Measurements from ENCODE around the gene RPL7L1.
"Not testable (repeated sequence)": the region's sequence is repeated elsewhere in the genome, so short reads cannot be mapped to it uniquely, and the experiment has no call there.

The RPL7L1 gene

DNA sequence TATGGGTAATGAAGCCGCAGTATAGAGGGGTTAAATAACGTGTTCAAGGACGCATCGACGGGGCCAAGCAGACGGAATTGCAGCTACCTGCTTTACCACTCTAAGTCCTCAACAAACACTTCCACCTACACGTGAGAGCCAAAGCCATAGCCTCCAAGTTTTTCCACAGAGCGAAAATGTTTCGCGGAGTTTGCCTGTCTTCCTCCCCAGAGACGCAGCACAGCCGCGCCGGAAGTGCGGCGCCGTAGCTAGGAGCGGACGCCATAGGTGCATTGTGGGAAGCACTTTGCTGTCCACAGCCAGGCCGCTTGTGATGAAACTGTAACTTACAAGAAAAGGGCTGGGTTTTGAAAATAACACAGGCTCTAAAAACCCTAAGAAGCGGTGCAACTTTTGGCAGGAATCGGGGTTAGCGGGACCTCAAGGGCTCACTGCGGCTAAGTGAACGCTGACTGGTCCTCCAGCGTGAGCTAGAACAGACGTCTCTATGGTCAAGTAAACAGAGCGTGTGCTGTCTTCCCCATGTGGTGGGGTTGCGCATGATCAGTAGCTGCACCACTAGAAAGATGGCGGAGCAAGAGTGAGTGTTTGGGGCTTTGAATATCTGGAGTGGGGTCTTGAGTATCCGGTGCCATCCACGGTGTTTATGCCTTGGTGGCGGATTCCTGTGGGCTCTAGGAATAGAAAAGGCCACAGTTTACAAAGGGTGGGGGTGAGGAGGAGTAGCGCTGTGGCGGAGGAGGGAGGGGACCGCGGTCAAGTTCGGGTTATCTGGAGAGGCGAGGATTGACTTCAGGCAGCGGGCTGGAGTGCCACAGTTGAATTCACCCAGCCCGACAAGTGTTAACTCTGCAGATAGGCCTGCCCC, at the start of gene RPL7L1:
TSS of gene RPL7L1 (plus strand) at position 245 of the 868 bp plus-strand sequence. CDS start at position 540, 295 bp downstream.
- FAIRE-seq (peak; percentile 96), DNase-seq (ENCODE audit: extremely low spot score, insufficient read length, low read depth) (peak; percentile 60)

DNA sequence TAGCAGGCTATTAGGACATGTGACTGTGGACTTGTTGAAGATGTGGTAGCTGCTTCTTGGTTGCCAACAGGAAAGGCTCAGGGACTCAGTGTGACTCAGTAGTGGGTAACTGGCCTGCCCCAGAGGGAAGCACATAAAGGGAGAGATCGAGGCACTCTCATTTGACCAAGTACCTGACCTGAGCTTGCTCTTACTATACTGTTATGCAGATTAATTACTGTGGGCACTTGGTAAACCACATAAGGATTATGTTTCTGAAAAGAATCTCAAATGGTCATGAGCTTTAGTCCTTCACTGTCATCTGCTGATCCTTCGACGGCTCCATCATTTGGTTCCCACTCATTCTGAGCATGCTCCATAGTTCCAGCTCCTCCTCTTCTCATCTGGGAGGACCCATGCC, 48.2 kb upstream of the RPL7L1 start:
- DNase-seq (ENCODE audit: extremely low spot score, insufficient read length, low read depth) (no peak), FAIRE-seq (no peak)

GRCh38 chr6:42834056-42834455, 45.4 kb upstream of the RPL7L1 start:
- FAIRE-seq (no peak), DNase-seq (ENCODE audit: extremely low spot score, insufficient read length, low read depth) (no peak)

- no peak for DNase-seq (ENCODE audit: extremely low spot score, insufficient read length, low read depth)
- no peak for FAIRE-seq
Measured at GRCh38 chr6:42841844-42842584, 37.4 kb upstream of the RPL7L1 start.

DNA sequence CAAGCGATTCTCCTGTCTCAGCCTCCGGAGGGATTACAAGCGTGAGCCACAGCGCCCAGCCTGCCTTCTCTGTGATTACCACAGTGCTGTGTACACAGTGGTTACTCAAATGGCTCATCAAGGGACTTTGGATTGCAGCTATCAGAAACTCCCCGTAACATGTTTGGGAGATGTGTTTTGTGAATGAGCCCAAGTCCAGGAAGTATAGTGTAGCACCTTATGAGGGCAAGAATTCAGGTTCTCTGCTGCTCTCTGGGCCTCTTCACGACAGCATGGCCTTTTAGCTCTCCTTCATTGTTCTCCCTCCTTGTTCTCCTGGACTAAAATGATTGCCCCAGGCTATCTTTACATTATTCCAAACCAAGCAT, 34.1 kb upstream of the RPL7L1 start:
- no peak for DNase-seq (ENCODE audit: extremely low spot score, insufficient read length, low read depth)

DNA sequence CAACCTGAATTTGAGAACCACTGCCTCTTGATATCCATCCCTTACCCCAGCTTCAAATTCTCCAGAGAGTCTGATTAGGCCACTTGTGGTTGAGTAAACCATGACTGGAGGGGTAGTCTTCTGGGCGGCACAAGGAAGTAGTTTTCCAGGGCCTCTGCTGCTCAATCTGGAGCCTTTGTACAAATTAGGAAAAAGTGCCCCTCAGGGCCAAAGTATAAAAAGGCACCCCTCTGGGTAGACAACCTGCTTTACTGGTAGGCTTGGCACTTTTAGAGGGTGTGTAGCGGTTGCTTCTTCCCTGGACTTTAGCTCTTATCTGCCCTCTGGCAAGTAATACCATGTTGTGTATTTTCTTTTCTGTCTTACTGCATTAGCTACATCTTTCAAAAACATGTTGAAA, 32.9 kb upstream of the RPL7L1 start:
- DNase-seq (ENCODE audit: extremely low spot score, insufficient read length, low read depth) (no peak), FAIRE-seq (no peak)

More for the DNA sequence above, 34.1 kb upstream of the RPL7L1 start:
- no peak for FAIRE-seq

GRCh38 chr6:42848700-42849099, 30.7 kb upstream of the RPL7L1 start:
- FAIRE-seq = no peak
- no peak for DNase-seq (ENCODE audit: extremely low spot score, insufficient read length, low read depth)

GRCh38 chr6:42851599-42851998, 27.8 kb upstream of the RPL7L1 start:
- no peak for FAIRE-seq
- no peak for DNase-seq (ENCODE audit: extremely low spot score, insufficient read length, low read depth)

- DNase-seq (ENCODE audit: extremely low spot score, insufficient read length, low read depth) (no peak), FAIRE-seq (no peak)
Measured at GRCh38 chr6:42860036-42860435, 19.4 kb upstream of the RPL7L1 start.

- FAIRE-seq = no peak
- DNase-seq (ENCODE audit: extremely low spot score, insufficient read length, low read depth) = no peak
Measured at GRCh38 chr6:42860481-42860880, 18.9 kb upstream of the RPL7L1 start.

DNA sequence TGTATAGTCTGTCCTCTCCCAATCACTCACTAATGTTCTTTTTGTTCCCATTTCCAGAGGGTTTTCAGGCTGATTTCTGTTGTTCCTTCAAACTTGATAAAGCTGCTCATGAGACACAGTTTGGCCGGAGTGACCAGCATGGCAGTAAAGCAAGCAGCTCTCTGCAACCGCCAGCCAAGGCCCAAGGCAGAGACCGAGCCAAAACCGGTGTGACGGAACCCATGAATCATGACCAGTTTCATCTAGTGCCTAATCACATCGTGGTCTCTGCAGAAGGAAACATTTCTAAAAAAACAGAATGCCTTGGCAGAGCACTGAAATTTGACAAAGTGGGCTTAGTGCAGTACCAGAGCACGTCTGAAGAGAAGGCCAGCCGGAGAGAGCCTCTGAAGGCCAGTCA, 14.8 kb upstream of the RPL7L1 start:
- FAIRE-seq (no peak), DNase-seq (ENCODE audit: extremely low spot score, insufficient read length, low read depth) (no peak)

DNA sequence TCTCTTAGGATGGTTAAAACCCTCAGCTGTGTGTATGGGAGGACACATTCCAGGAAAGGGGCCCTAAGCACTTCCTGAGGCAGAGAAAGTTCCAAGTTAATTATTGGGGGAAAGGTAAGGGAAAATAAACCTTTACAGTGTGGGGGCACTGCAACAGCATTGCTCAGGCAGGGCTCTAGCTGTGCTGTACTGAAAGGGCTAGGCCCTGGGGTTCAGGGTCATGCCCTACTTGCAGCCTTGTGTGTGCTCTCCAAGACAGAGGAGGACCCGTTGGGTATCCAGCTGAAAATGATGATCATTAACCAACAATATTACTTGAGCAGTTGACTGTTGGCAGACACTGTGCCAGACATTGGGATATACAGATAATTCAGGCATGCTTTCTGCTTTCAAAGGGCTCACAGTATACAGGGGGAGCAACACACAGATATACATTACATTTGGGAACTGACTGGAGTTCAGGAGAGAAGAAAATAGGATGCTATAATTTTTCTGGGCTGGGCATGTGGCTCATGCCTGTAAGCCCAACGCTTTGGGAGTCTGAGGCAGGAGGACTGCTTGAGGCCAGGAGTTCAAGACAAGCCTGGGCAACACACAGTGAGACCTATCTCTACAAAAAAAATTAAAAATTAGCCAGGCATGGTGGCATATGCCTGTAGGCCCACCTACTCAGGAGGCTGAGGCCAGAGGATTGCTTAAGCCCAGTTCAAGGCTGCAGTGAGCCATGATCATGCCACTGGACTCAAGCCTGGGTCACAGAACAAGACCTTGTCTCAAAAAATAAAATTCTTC, 9.1 kb upstream of the RPL7L1 start:
- FAIRE-seq (no peak), DNase-seq (ENCODE audit: extremely low spot score, insufficient read length, low read depth) (no peak)

GRCh38 chr6:42871711-42872110, 7.7 kb upstream of the RPL7L1 start:
- FAIRE-seq = no peak

DNA sequence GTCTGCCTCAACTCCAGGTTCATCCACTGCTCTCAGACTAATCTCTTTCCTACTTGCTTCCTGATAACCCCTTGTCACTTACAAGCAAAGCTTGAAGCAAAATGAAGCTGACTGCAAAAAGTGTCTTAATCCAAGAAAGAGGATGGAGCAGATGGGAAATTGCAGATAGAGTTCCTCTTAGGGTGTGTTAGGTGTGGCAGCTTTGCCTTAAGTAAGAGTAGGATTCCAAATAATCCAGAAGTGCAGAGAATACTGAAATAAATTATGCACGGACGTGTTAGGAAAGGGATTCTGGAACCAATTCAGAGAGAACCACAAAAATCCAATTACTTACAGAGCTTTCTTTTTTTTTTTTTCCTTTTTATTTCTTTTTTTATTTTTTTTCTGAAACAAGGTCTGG, 6.1 kb upstream of the RPL7L1 start:
- no peak for FAIRE-seq

More at GRCh38 chr6:42871711-42872110, 7.7 kb upstream of the RPL7L1 start:
- no peak for DNase-seq (ENCODE audit: extremely low spot score, insufficient read length, low read depth)

DNA sequence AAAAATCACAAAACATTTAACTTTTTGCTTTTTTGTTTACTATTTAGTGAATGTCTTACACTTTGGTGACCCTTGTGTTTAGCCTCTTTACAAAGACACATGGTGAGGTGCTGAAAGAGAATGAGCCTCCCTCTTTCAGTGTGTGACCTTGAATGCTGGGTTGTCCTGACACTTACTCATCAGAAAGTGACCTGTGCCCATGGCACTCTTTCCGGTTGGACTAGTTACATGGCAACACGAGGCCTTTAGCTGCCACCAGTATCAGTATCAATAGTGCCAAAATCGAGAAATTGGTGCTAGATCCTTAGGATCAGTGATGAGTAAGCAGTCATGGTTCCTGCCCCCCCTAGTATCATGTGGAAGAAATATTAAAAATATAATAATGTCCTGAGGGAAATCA, 1.7 kb upstream of the RPL7L1 start:
- DNase-seq (ENCODE audit: extremely low spot score, insufficient read length, low read depth) (no peak), FAIRE-seq (no peak)

More for the DNA sequence above, 6.1 kb upstream of the RPL7L1 start:
- no peak for DNase-seq (ENCODE audit: extremely low spot score, insufficient read length, low read depth)

GRCh38 chr6:42880240-42880817, 913 bp downstream of the RPL7L1 start:
- not testable (repeated sequence) for FAIRE-seq; DNase-seq (ENCODE audit: extremely low spot score, insufficient read length, low read depth)

- not testable (repeated sequence) for FAIRE-seq; DNase-seq (ENCODE audit: extremely low spot score, insufficient read length, low read depth)
Measured at GRCh38 chr6:42880871-42881270, 1.5 kb downstream of the RPL7L1 start.

DNA sequence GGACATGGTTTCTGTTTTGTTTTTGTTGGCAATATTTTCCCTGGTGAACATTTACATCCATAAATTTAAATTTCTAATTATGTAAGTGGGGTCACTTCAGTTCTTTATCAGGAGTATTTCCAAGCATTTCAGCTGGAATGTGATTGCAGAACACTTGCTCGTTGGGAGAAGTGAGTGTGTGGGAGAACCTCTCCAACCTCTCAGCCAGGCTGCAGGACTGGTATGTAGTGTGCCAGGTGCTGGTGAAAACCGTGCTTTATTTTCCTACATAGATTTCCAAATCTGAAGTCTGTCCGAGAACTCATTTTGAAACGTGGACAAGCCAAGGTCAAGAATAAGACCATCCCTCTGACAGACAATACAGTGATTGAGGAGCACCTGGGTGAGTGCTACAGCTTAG, 6.3 kb downstream of the RPL7L1 start:
- DNase-seq (ENCODE audit: extremely low spot score, insufficient read length, low read depth) = no peak
- no peak for FAIRE-seq

DNA sequence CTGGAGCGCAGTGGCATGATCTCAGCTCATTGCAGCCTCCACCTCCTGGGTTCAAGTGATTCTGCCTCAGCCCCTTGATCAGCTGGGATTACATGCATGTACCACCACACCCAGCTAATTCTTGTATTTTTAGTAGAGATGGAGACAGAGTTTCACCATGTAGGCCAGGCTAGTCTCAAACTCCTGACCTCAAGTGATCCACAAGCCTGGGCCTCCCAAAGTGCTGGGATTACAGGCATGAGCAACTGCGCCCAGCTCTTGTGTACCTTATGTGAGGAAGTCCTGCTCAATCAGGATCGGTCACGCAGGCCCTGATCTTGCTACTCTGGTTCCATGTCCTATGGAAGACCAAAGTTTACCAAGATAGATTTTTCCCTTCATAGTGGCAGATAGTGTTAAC, 8.8 kb downstream of the RPL7L1 start:
- not testable (repeated sequence) for DNase-seq (ENCODE audit: extremely low spot score, insufficient read length, low read depth); FAIRE-seq

DNA sequence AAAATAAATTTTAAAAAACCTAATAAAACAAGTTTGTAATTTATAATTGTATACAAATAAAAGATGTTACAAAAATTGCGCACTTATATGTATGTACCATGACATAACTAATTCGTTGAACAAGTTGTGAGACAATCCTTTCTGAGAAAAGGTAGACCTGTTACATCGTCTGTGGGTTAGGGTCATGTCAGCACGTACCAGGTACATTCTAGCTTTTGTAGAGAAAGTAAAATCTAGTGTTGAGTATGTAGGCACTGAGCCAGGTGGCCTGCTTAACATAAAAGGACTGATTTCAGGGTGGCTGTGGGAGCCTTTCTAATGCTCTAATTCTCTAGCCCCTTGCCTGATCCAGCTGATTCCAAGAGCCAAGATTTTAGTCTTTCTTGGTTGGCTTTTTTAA, 10.4 kb downstream of the RPL7L1 start:
- DNase-seq (ENCODE audit: extremely low spot score, insufficient read length, low read depth) (no peak), FAIRE-seq (no peak)
